ENCODE data around the gene LRRC73.
"Not testable (repeated sequence)": the region's sequence is repeated elsewhere in the genome, so short reads cannot be mapped to it uniquely, and the experiment has no call there.

Gene LRRC73

GRCh38 chr6:43461936-43462335, 48.2 kb downstream of the LRRC73 start:
- DNase-seq (ENCODE audit: low read depth) = no peak

- no peak for DNase-seq (ENCODE audit: low read depth)
Observed at GRCh38 chr6:43460032-43460431, 50.1 kb downstream of the LRRC73 start.

GRCh38 chr6:43459535-43459934, 50.6 kb downstream of the LRRC73 start:
- no peak for DNase-seq (ENCODE audit: low read depth)

DNA sequence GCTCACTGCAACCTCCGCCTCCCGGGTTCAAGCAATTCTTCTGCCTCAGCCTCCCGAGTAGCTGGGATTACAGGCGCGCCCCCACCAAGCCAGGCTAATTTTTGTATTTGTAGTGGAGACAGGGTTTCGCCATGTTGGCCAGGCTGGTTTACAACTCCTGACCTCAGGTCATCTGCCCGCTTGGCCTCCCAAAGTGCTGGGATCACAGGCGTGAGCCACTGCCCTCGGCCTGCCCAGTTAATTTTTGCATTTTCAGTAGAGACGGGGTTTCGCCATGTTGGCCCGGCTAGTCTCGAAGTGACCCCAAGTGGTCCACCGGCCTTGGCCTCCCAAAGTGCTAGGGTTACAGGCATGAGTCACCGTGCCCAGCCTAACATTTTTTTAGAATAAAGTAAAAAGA, 52.0 kb downstream of the LRRC73 start:
- DNase-seq (ENCODE audit: low read depth) = not testable (repeated sequence)

DNA sequence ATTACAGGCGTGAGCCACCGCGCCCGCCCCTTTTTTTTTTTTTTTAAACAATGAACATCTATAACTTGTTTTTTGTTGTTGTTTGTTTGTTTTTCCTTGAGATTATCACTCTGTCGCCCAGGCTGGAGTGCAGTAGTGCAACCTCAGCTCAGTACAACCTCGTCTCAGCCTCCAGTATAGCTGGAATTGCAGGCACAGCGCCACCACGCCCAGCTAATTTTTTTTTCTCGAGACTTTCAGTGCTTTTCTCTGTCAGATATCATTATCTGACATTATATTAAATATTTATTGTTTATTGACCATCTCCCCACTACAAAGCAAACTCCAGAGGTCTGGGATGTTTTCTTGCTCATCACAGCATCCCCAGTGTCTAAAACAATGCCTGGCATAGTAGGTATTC, 52.5 kb downstream of the LRRC73 start:
- no peak for DNase-seq (ENCODE audit: low read depth)
